HEK293T (cell line): ENCODE data around the gene ZNF521.

Experiments
- BHLHE40 ChIP-seq: fragments of 450-650 bp; IDR thresholded peaks from 2 replicates; pipeline ENCODE4 v1.6.1; 2016; ENCODE audit warnings: mild to moderate bottlenecking, moderate library complexity, borderline replicate concordance
- CTBP1 ChIP-seq: fragments of 450-650 bp; IDR thresholded peaks from 2 replicates; pipeline ENCODE4 v1.6.1; 2016; ENCODE audit warnings: borderline replicate concordance
- ELF4 ChIP-seq: fragments of 450-650 bp; IDR thresholded peaks from 2 replicates; pipeline ENCODE4 v1.6.1; 2017; ENCODE audit warnings: antibody characterized with exemption
- FOXM1 ChIP-seq: fragments of 450-650 bp; IDR thresholded peaks from 2 replicates; pipeline ENCODE4 v1.6.1; 2017; ENCODE audit warnings: mild to moderate bottlenecking, borderline replicate concordance
- L3MBTL2 ChIP-seq: fragments of 450-650 bp; conservative IDR thresholded peaks from 2 replicates; pipeline ENCODE4 v1.6.1; 2016; ENCODE audit warnings: mild to moderate bottlenecking
- NFRKB ChIP-seq: fragments of 450-650 bp; IDR thresholded peaks from 2 replicates; pipeline ENCODE4 v1.6.1; 2016; ENCODE audit warnings: mild to moderate bottlenecking, moderate library complexity
- SP1 ChIP-seq: fragments of 450-650 bp; IDR thresholded peaks from 2 replicates; pipeline ENCODE4 v1.6.1; 2017
- SUZ12 ChIP-seq: fragments of 450-650 bp; IDR thresholded peaks from 2 replicates; pipeline ENCODE4 v1.6.1; 2016; ENCODE audit warnings: mild to moderate bottlenecking
- TF ChIP-seq, protein P1 (sequence below): fragments of 450-650 bp; IDR thresholded peaks from 2 replicates; pipeline ENCODE4 v1.6.1; 2016

- TF ChIP-seq CTBP1 (no peak), SP1 (no peak), SUZ12 (no peak), FOXM1 (no peak), BHLHE40 (no peak), NFRKB (no peak), L3MBTL2 (no peak), ELF4 (no peak)
- TF ChIP-seq, protein P1, sequence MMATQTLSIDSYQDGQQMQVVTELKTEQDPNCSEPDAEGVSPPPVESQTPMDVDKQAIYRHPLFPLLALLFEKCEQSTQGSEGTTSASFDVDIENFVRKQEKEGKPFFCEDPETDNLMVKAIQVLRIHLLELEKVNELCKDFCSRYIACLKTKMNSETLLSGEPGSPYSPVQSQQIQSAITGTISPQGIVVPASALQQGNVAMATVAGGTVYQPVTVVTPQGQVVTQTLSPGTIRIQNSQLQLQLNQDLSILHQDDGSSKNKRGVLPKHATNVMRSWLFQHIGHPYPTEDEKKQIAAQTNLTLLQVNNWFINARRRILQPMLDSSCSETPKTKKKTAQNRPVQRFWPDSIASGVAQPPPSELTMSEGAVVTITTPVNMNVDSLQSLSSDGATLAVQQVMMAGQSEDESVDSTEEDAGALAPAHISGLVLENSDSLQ: no peak
Measured at GRCh38 chr18:25109484-25109883, 242.5 kb downstream of the ZNF521 start.
